H1 (cell line): ENCODE data around the gene CGB7. TPM values are rescaled to one million over a fixed set of nuclear protein-coding genes. Genes with fewer than 3 reads are reported as not detected.
A peak's percentile ranks its signal among the peaks of the same experiment; 100 is the strongest.

Source experiments
- CHD7 ChIP-seq: fragments of 300-600 bp; sonication (generic); IDR thresholded peaks from 2 replicates; pipeline ENCODE4 v1.7.1; 2012; ENCODE audit warnings: low read length, moderate library complexity, mild to moderate bottlenecking, inconsistent platforms; ENCODE audit not compliant: insufficient replicate concordance
- SIN3A ChIP-seq, 2 experiments: IDR thresholded peaks in 1 of 2; conservative IDR thresholded peaks in 1 of 2; 2 replicates each; pipeline ENCODE4 v1.6.1; 2011 to 2012; ENCODE audit warnings: low read length in 2 of 2, improper control_type of control experiment in 1 of 2, low read depth in 1 of 2, mild to moderate bottlenecking in 1 of 2
- SP1 ChIP-seq: IDR thresholded peaks from 2 replicates; pipeline ENCODE4 v1.6.1; 2011; ENCODE audit warnings: low read depth, low read length
- TCF12 ChIP-seq: IDR thresholded peaks from 2 replicates; pipeline ENCODE4 v1.6.1; 2011; ENCODE audit warnings: low read depth, mild to moderate bottlenecking, low read length
- polyA plus RNA-seq, 7 experiments: library from polyadenylated mRNA; depleted of rRNA in 3 of 7; stranded (reverse) in 5 of 7; unstranded in 2 of 7; fragments of >200 nt in 5 of 7; fragments of 200-250 nt in 2 of 7; gene quantifications; 1 replicate in 5 of 7; 2 replicates in 1 of 7; 4 replicates in 1 of 7; pipeline versions ENCODE4 v1.2.1 to v1.2.3, GENCODE V29; 2011 to 2013; ENCODE audit warnings: missing spikeins in 2 of 7, mixed read lengths in 2 of 7
- total RNA-seq: library from RNA; stranded (reverse); fragmentation: NEBNext Ultra II Directional; extraction: Animal tissue kit (Norgen Biotek cat#: 25700); gene quantifications from 2 replicates; pipeline ENCODE4 v1.2.1, GENCODE V29; 2021

The CGB7 gene
- total and polyA plus RNA-seq, 2 of the 8 experiments (the other 6 are each of a cell fraction or from before 2014, with no cell fraction given), result 1.2 to 2.2 TPM

- TF ChIP-seq CHD7 (no peak), SP1 (0 out of 2 replicates have a peak, but pooled peaks have one; percentile 28), TCF12 (no peak), SIN3A (conservative IDR thresholded peaks at IDR 0.05 in 1 of 2, IDR thresholded peaks at IDR 0.05 in 1 of 2; ENCODE audit: low read depth in 1 of 2, low read length in 2 of 2) (no peak)
Measured at GRCh38 chr19:49071860-49072547, 14.5 kb upstream of the CGB7 start (continued).
